Measurements from ENCODE around the gene BABAM2.
"Not testable (repeated sequence)": the region's sequence is repeated elsewhere in the genome, so short reads cannot be mapped to it uniquely, and the experiment has no call there.

BABAM2 gene

GRCh38 chr2:28329184-28329583, 438.7 kb downstream of the BABAM2 start:
- no peaks in the 10 kb centered on the region for H3K79me2 ChIP-seq (ENCODE audit: insufficient read depth, low read length)
- H3K9ac ChIP-seq (ENCODE audit: low read length) = no peak overlapping the region
- H3K4me3 ChIP-seq (ENCODE audit: insufficient read depth, low read length, poor library complexity, severe bottlenecking) = no peak overlapping the region
- no peaks in the 10 kb centered on the region for H3F3A ChIP-seq (ENCODE audit: insufficient read depth)
- no peaks in the 10 kb centered on the region for H3K27me3 ChIP-seq (ENCODE audit: low read length)
- no peaks in the 10 kb centered on the region for H4K20me1 ChIP-seq (ENCODE audit: low read depth, low read length)
- H3K9me3 ChIP-seq (ENCODE audit: insufficient read depth, low read length) = no peaks in the 10 kb centered on the region
- H3K4me2 ChIP-seq (ENCODE audit: low read depth, low read length, poor library complexity, severe bottlenecking) = no peak overlapping the region
- TF ChIP-seq CTCF (IDR thresholded peaks at IDR 0.05; ENCODE audit: insufficient read depth, low read length, poor library complexity, severe bottlenecking) (no peak), EZH2phosphoT487 (conservative IDR thresholded peaks at IDR 0.05; ENCODE audit: low read length) (no peak)
- no peaks in the 10 kb centered on the region for H3K36me3 ChIP-seq (ENCODE audit: low read length)
- no peaks in the 10 kb centered on the region for H3K9me2 ChIP-seq (replicated peaks; ENCODE audit: insufficient read depth, low read length)
- no peak overlapping the region for H3K27ac ChIP-seq (ENCODE audit: low read depth, low read length)
- H2AFZ ChIP-seq (ENCODE audit: low read depth, low read length, severe bottlenecking) = no peak overlapping the region

GRCh38 chr2:28330722-28331121, 440.2 kb downstream of the BABAM2 start:
- not testable (repeated sequence) for H3K79me2 ChIP-seq (ENCODE audit: insufficient read depth, low read length); H4K20me1 ChIP-seq (ENCODE audit: low read depth, low read length); H3K4me3 ChIP-seq (ENCODE audit: insufficient read depth, low read length, poor library complexity, severe bottlenecking); H3K27ac ChIP-seq (ENCODE audit: low read depth, low read length); H3K9me3 ChIP-seq (ENCODE audit: insufficient read depth, low read length); H3K9me2 ChIP-seq (replicated peaks; ENCODE audit: insufficient read depth, low read length); H3K9ac ChIP-seq (ENCODE audit: low read length); H3K36me3 ChIP-seq (ENCODE audit: low read length); H3K27me3 ChIP-seq (ENCODE audit: low read length); H3F3A ChIP-seq (ENCODE audit: insufficient read depth); H2AFZ ChIP-seq (ENCODE audit: low read depth, low read length, severe bottlenecking); H3K4me2 ChIP-seq (ENCODE audit: low read depth, low read length, poor library complexity, severe bottlenecking)

- not testable (repeated sequence) for H3K9me2 ChIP-seq (replicated peaks; ENCODE audit: insufficient read depth, low read length); H4K20me1 ChIP-seq (ENCODE audit: low read depth, low read length); H3K9ac ChIP-seq (ENCODE audit: low read length); H3K9me3 ChIP-seq (ENCODE audit: insufficient read depth, low read length); H3F3A ChIP-seq (ENCODE audit: insufficient read depth); H3K4me3 ChIP-seq (ENCODE audit: insufficient read depth, low read length, poor library complexity, severe bottlenecking); H3K36me3 ChIP-seq (ENCODE audit: low read length); H3K27me3 ChIP-seq (ENCODE audit: low read length); H3K4me2 ChIP-seq (ENCODE audit: low read depth, low read length, poor library complexity, severe bottlenecking); H2AFZ ChIP-seq (ENCODE audit: low read depth, low read length, severe bottlenecking); H3K79me2 ChIP-seq (ENCODE audit: insufficient read depth, low read length); H3K27ac ChIP-seq (ENCODE audit: low read depth, low read length)
Measured at GRCh38 chr2:28331797-28332196, 441.3 kb downstream of the BABAM2 start.

GRCh38 chr2:28332696-28333095, 442.2 kb downstream of the BABAM2 start:
- Histone ChIP-seq H3K4me3 (ENCODE audit: insufficient read depth, low read length, poor library complexity, severe bottlenecking) (no peak overlapping the region), H3K79me2 (ENCODE audit: insufficient read depth, low read length) (no peaks in the 10 kb centered on the region), H4K20me1 (ENCODE audit: low read depth, low read length) (no peaks in the 10 kb centered on the region), H3K9me2 (replicated peaks; ENCODE audit: insufficient read depth, low read length) (no peaks in the 10 kb centered on the region), H3F3A (ENCODE audit: insufficient read depth) (no peaks in the 10 kb centered on the region), H3K4me2 (ENCODE audit: low read depth, low read length, poor library complexity, severe bottlenecking) (no peak overlapping the region), H3K36me3 (ENCODE audit: low read length) (no peaks in the 10 kb centered on the region), H3K9me3 (ENCODE audit: insufficient read depth, low read length) (no peaks in the 10 kb centered on the region), H3K27me3 (ENCODE audit: low read length) (no peaks in the 10 kb centered on the region), H3K9ac (ENCODE audit: low read length) (no peak overlapping the region), H2AFZ (ENCODE audit: low read depth, low read length, severe bottlenecking) (no peak overlapping the region), H3K27ac (ENCODE audit: low read depth, low read length) (no peak overlapping the region)
- TF ChIP-seq EZH2phosphoT487 (conservative IDR thresholded peaks at IDR 0.05; ENCODE audit: low read length) (no peak), CTCF (IDR thresholded peaks at IDR 0.05; ENCODE audit: insufficient read depth, low read length, poor library complexity, severe bottlenecking) (no peak)

All from SU-DHL-6 (cell line).